HepG2 (cell line): ENCODE measurements around the gene WDR54. TPM values are rescaled to one million over a fixed set of nuclear protein-coding genes. Genes with fewer than 3 reads are reported as not detected.
A peak's percentile ranks its signal among the peaks of the same experiment; 100 is the strongest.

Experiments
- ELF1 ChIP-seq: sonication (generic); formaldehyde crosslinking; IDR thresholded peaks from 2 replicates; pipeline ENCODE4 v1.4.0; 2020; ENCODE audit warnings: missing genetic modification reagents
- KAT7 ChIP-seq: IDR thresholded peaks from 2 replicates; pipeline ENCODE4 v1.6.1; 2018; ENCODE audit warnings: borderline replicate concordance, missing compliant biosample characterization
- KAT8 ChIP-seq: IDR thresholded peaks from 2 replicates; pipeline ENCODE4 v1.6.1; 2016; ENCODE audit warnings: missing genetic modification reagents, missing compliant biosample characterization
- KLF15 ChIP-seq: sonication (generic); formaldehyde crosslinking; IDR thresholded peaks from 2 replicates; pipeline ENCODE4 v1.8.1; 2023; ENCODE audit warnings: borderline replicate concordance, mild to moderate bottlenecking, inconsistent platforms, missing genetic modification reagents, mixed read lengths
- LBX2 ChIP-seq: sonication (generic); formaldehyde crosslinking; IDR thresholded peaks from 2 replicates; pipeline ENCODE4 v1.5.0; 2020; ENCODE audit warnings: missing genetic modification reagents, mild to moderate bottlenecking, borderline replicate concordance
- NFE2L1 ChIP-seq: sonication (generic); formaldehyde crosslinking; IDR thresholded peaks from 2 replicates; pipeline ENCODE4 v1.4.0; 2020; ENCODE audit warnings: missing genetic modification reagents, mild to moderate bottlenecking, borderline replicate concordance
- SMAD3 ChIP-seq: sonication (generic); formaldehyde crosslinking; IDR thresholded peaks from 2 replicates; pipeline ENCODE4 v1.4.0; 2020; ENCODE audit warnings: missing genetic modification reagents
- SP2 ChIP-seq: sonication (generic); formaldehyde crosslinking; IDR thresholded peaks from 2 replicates; pipeline ENCODE4 v1.5.1; 2020; ENCODE audit warnings: mild to moderate bottlenecking, missing genetic modification reagents
- TRAFD1 ChIP-seq: sonication (generic); formaldehyde crosslinking; IDR thresholded peaks from 2 replicates; pipeline ENCODE4 v1.5.1; 2020; ENCODE audit warnings: missing genetic modification reagents, mild to moderate bottlenecking, borderline replicate concordance
- ZBTB38 ChIP-seq: sonication (generic); formaldehyde crosslinking; IDR thresholded peaks from 2 replicates; pipeline ENCODE4 v1.5.1; 2020; ENCODE audit warnings: mild to moderate bottlenecking, missing genetic modification reagents
- ZBTB40 ChIP-seq, 2 experiments: fragments of 450-650 bp in 1 of 2; sonication (generic) in 1 of 2; formaldehyde crosslinking in 1 of 2; IDR thresholded peaks; 2 replicates each; pipeline versions ENCODE4 v1.6.1 to v1.8.0; 2016 to 2022; ENCODE audit warnings: antibody characterized with exemption in 1 of 2, mild to moderate bottlenecking in 1 of 2, missing genetic modification reagents in 1 of 2
- ZBTB8A ChIP-seq: sonication (generic); formaldehyde crosslinking; IDR thresholded peaks from 2 replicates; pipeline ENCODE4 v1.4.0; 2020; ENCODE audit warnings: mild to moderate bottlenecking, low read depth, missing genetic modification reagents, borderline replicate concordance
- ZNF644 ChIP-seq: IDR thresholded peaks from 2 replicates; pipeline ENCODE4 v1.6.1; 2016; ENCODE audit warnings: low read depth
- ZNF761 ChIP-seq: sonication (generic); formaldehyde crosslinking; conservative IDR thresholded peaks from 2 replicates; pipeline ENCODE4 v1.4.0; 2020; ENCODE audit warnings: mild to moderate bottlenecking, missing genetic modification reagents
- ZNF841 ChIP-seq: sonication (generic); formaldehyde crosslinking; IDR thresholded peaks from 2 replicates; pipeline ENCODE4 v1.8.1; 2023; ENCODE audit warnings: missing genetic modification reagents, borderline replicate concordance
- ZSCAN12 ChIP-seq: sonication (generic); formaldehyde crosslinking; IDR thresholded peaks from 2 replicates; pipeline ENCODE4 v1.9.0; 2021; ENCODE audit warnings: mild to moderate bottlenecking, missing genetic modification reagents
- polyA plus RNA-seq, 8 experiments: library from polyadenylated mRNA; depleted of rRNA in 3 of 8; stranded (reverse) in 7 of 8; unstranded in 1 of 8; fragments of >200 nt; fragmentation: Illumina TruSeq in 4 of 8; extraction: Trizol in 4 of 8; gene quantifications; 2 replicates each; pipeline versions ENCODE4 v1.2.1 to v1.2.3, GENCODE V29; 2011 to 2016; ENCODE audit warnings: low read depth in 4 of 8, missing spikeins in 1 of 8, mixed read lengths in 1 of 8; ENCODE audit not compliant: insufficient read depth in 1 of 8
- total RNA-seq, 5 experiments: library from RNA; depleted of rRNA; stranded (reverse); fragments of >200 nt; fragmentation: Illumina TruSeq; extraction: Trizol; gene quantifications; 2 replicates each; pipeline ENCODE4 v1.2.3, GENCODE V29; 2016; ENCODE audit warnings: low read depth in 1 of 5
- TF ChIP-seq, protein P1 (sequence below): sonication (generic); IDR thresholded peaks from 2 replicates; pipeline ENCODE4 v1.6.1; 2016; ENCODE audit warnings: low read depth, borderline replicate concordance

Gene WDR54
- total and polyA plus RNA-seq, 2 of the 13 experiments (the other 11 are each of a cell fraction or from before 2014, with no cell fraction given) = 2.0 to 17.3 TPM

GRCh38 chr2:74461187-74462053 lies 39.9 kb downstream of the WDR54 start (continued):
- TF ChIP-seq ZBTB40 (IDR thresholded peaks at IDR 0.05) = no peak
- no peak for TF ChIP-seq ZBTB40 (CRISPR knock-in tag; IDR thresholded peaks at IDR 0.05)
- no peak for TF ChIP-seq NFE2L1 (CRISPR knock-in tag)
- TF ChIP-seq LBX2 (CRISPR knock-in tag) = no peak
- TF ChIP-seq ZBTB38 (CRISPR knock-in tag) = peak; percentile 81
- peak; percentile 72 for TF ChIP-seq KLF15 (CRISPR knock-in tag)
- TF ChIP-seq KAT7 (CRISPR knock-in tag) = no peak
- TF ChIP-seq ZNF644 (CRISPR knock-in tag) = no peak
- TF ChIP-seq SP2 (CRISPR knock-in tag) = peak; percentile 5; the same call in 1 of the 2 replicates
- no peak for TF ChIP-seq SMAD3 (CRISPR knock-in tag)
- no peak for TF ChIP-seq ZBTB8A (CRISPR knock-in tag)
- TF ChIP-seq ZNF841 = no peak
- TF ChIP-seq KAT8 (CRISPR knock-in tag) = no peak
- TF ChIP-seq TRAFD1 (CRISPR knock-in tag) = no peak
- TF ChIP-seq ZNF761 (CRISPR knock-in tag) = no peak
- TF ChIP-seq, protein P1, sequence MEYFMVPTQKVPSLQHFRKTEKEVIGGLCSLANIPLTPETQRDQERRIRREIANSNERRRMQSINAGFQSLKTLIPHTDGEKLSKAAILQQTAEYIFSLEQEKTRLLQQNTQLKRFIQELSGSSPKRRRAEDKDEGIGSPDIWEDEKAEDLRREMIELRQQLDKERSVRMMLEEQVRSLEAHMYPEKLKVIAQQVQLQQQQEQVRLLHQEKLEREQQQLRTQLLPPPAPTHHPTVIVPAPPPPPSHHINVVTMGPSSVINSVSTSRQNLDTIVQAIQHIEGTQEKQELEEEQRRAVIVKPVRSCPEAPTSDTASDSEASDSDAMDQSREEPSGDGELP = no peak
- no peak for TF ChIP-seq ZSCAN12 (CRISPR knock-in tag)
- TF ChIP-seq ELF1 (CRISPR knock-in tag) = no peak
